Karpas-422 (cell line): ENCODE data around the gene OARD1. TPM values are rescaled to one million over a fixed set of nuclear protein-coding genes. Genes with fewer than 3 reads are reported as not detected.

Experiments
- DNase-seq: peaks from one replicate; pipeline ENCODE4 v3.0.0-alpha.2; 2015
- H2AFZ ChIP-seq: fragments of 200-600 bp; sonication (generic); 2 replicates; pipeline ENCODE4 v1.6.1; 2014; ENCODE audit warnings: antibody characterized with exemption, low read length, mixed read lengths
- H3K27ac ChIP-seq: fragments of 200-600 bp; sonication (generic); 2 replicates; pipeline ENCODE4 v1.5.1; 2014; ENCODE audit warnings: mild to moderate bottlenecking, low read length, moderate library complexity
- H3K27me3 ChIP-seq: fragments of 200-600 bp; sonication (generic); 2 replicates; pipeline ENCODE4 v1.6.1; 2014; ENCODE audit warnings: low read length, mixed read lengths
- H3K36me3 ChIP-seq: fragments of 200-600 bp; sonication (generic); 2 replicates; pipeline ENCODE4 v1.6.1; 2014; ENCODE audit warnings: low read length, mixed read lengths; ENCODE audit not compliant: insufficient read depth
- H3K4me1 ChIP-seq: fragments of 200-600 bp; sonication (generic); 2 replicates; pipeline ENCODE4 v1.6.1; 2014; ENCODE audit warnings: mild to moderate bottlenecking, low read length, mixed read lengths
- H3K4me2 ChIP-seq: fragments of 200-600 bp; sonication (generic); 2 replicates; pipeline ENCODE4 v1.6.1; 2014; ENCODE audit warnings: low read length, low read depth, mild to moderate bottlenecking; ENCODE audit not compliant: poor library complexity, severe bottlenecking
- H3K4me3 ChIP-seq: fragments of 200-600 bp; sonication (generic); 2 replicates; pipeline ENCODE4 v1.5.1; 2014; ENCODE audit warnings: mild to moderate bottlenecking, antibody characterized with exemption, low read length, mixed read lengths
- H3K79me2 ChIP-seq: fragments of 200-600 bp; sonication (generic); 2 replicates; pipeline ENCODE4 v1.6.1; 2014; ENCODE audit warnings: mild to moderate bottlenecking, low read length, mixed read lengths
- H3K9ac ChIP-seq: fragments of 200-600 bp; sonication (generic); 2 replicates; pipeline ENCODE4 v1.6.0; 2014; ENCODE audit warnings: low read length
- H3K9me2 ChIP-seq: fragments of 200-600 bp; sonication (generic), shearing (Covaris generic); replicated peaks from 2 replicates; pipeline ENCODE4 v1.6.0; 2014; ENCODE audit warnings: mild to moderate bottlenecking, low read length, moderate library complexity; ENCODE audit not compliant: insufficient read depth
- H3K9me3 ChIP-seq: fragments of 300-700, 200-600 bp; sonication (generic); 2 replicates; pipeline ENCODE4 v1.6.1; 2014; ENCODE audit warnings: low read length, mixed read lengths
- H4K20me1 ChIP-seq: fragments of 200-600 bp; sonication (generic); 2 replicates; pipeline ENCODE4 v1.6.1; 2014; ENCODE audit warnings: mild to moderate bottlenecking, antibody characterized with exemption, low read length, low read depth; ENCODE audit not compliant: insufficient read depth
- total RNA-seq: library from RNA; depleted of rRNA; stranded (reverse); fragments of >200 nt; shearing (Covaris generic); gene quantifications from 2 replicates; pipeline ENCODE4 v1.2.3, GENCODE V29; 2014; ENCODE audit warnings: low replicate concordance

The OARD1 gene
- total RNA-seq, 1 experiment from 2014 or later: 37.5 TPM

GRCh38 chr6:41072836-41073202, 663 bp upstream of the OARD1 start, which contains the start of gene NFYA:
Gene NFYA (plus strand): TSS chr6:41072974. CDS start chr6:41079090, 6,116 bp downstream.
- peak within 1 kb of the TSS; percentile 89 for H3K4me3 ChIP-seq
- no peaks in the 10 kb centered on the region for H3K9me3 ChIP-seq
- no peaks in the 10 kb centered on the region for H3K9me2 ChIP-seq
- peaks cover 62% of the 10 kb centered on the region for H3K79me2 ChIP-seq
- H3K27me3 ChIP-seq: no peaks in the 10 kb centered on the region
- no peak for DNase-seq
- H3K36me3 ChIP-seq: peaks cover 12% of the 10 kb centered on the region
- H4K20me1 ChIP-seq: no peaks in the 10 kb centered on the region
- H3K9ac ChIP-seq: peak within 1 kb of the TSS; percentile 98
- peak within 1 kb of the TSS; percentile 89 for H3K4me2 ChIP-seq
- peak within 1 kb of the TSS; percentile 94 for H3K27ac ChIP-seq
- peaks cover 50% of the 10 kb centered on the region for H3K4me1 ChIP-seq
- H2AFZ ChIP-seq: 0 out of 2 replicates have a peak within 1 kb of the TSS, but pooled peaks have one; percentile 46

DNA sequence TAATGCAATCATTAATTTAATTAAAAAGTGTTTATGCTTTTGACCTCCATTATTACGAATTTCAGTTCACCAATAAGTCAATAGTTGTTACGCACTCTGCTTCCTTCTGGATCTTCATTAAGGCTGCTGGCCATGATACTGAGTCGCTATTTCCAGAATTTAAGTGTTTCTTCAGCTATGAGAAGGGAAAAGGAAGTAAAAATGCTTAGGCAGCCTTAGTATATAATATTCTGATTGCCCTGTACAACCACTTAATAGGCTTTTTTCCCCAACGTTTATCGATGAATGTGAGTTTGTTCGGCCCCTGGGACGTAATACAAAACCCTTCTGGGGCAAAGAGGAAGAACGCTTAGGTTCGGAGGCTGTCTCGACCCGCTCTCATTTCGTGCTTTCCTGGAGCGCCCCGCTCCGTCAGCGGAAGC, 644 bp downstream of the OARD1 start:
- Histone ChIP-seq H3K27ac (peak overlapping the region; percentile 94), H4K20me1 (no peaks in the 10 kb centered on the region), H3K36me3 (peaks cover 13% of the 10 kb centered on the region), H3K9me3 (no peaks in the 10 kb centered on the region), H3K27me3 (no peaks in the 10 kb centered on the region), H2AFZ (peak overlapping the region; percentile 62), H3K4me2 (peak overlapping the region; percentile 81), H3K79me2 (peaks cover 49% of the 10 kb centered on the region), H3K9me2 (no peaks in the 10 kb centered on the region), H3K9ac (peak overlapping the region; percentile 95), H3K4me1 (peaks cover 39% of the 10 kb centered on the region), H3K4me3 (peak overlapping the region; percentile 89)
- DNase-seq: peak; percentile 94

GRCh38 chr6:41066867-41067304, 5.3 kb downstream of the OARD1 start:
- peak; percentile 83 for DNase-seq
- H3K36me3 ChIP-seq: peaks cover 37% of the 10 kb centered on the region

GRCh38 chr6:41065550-41066026, 6.6 kb downstream of the OARD1 start:
- no peaks in the 10 kb centered on the region for H3K27me3 ChIP-seq
- H3K4me2 ChIP-seq: no peak overlapping the region
- no peak overlapping the region for H2AFZ ChIP-seq
- no peaks in the 10 kb centered on the region for H3K9me2 ChIP-seq
- no peaks in the 10 kb centered on the region for H4K20me1 ChIP-seq
- H3K4me1 ChIP-seq: peaks cover 5% of the 10 kb centered on the region
- H3K9ac ChIP-seq: no peak overlapping the region
- H3K36me3 ChIP-seq: peaks cover 37% of the 10 kb centered on the region
- DNase-seq: no peak
- no peaks in the 10 kb centered on the region for H3K9me3 ChIP-seq
- no peak overlapping the region for H3K27ac ChIP-seq
- H3K4me3 ChIP-seq: no peak overlapping the region
- peaks cover 5% of the 10 kb centered on the region for H3K79me2 ChIP-seq

More at GRCh38 chr6:41066867-41067304, 5.3 kb downstream of the OARD1 start:
- Histone ChIP-seq H3K9ac (no peak overlapping the region), H3K79me2 (peaks cover 15% of the 10 kb centered on the region), H3K9me3 (no peaks in the 10 kb centered on the region), H3K9me2 (no peaks in the 10 kb centered on the region), H3K4me1 (peaks cover 12% of the 10 kb centered on the region), H3K4me2 (no peak overlapping the region), H3K27ac (no peak overlapping the region), H4K20me1 (no peaks in the 10 kb centered on the region), H3K27me3 (no peaks in the 10 kb centered on the region), H2AFZ (no peak overlapping the region), H3K4me3 (no peak overlapping the region)

- no peak overlapping the region for H3K27ac ChIP-seq
- no peaks in the 10 kb centered on the region for H3K9me3 ChIP-seq
- no peaks in the 10 kb centered on the region for H4K20me1 ChIP-seq
- no peak overlapping the region for H3K4me2 ChIP-seq
- H3K9me2 ChIP-seq: no peaks in the 10 kb centered on the region
- no peaks in the 10 kb centered on the region for H3K79me2 ChIP-seq
- no peak for DNase-seq
- H3K27me3 ChIP-seq: no peaks in the 10 kb centered on the region
- peaks cover 31% of the 10 kb centered on the region for H3K36me3 ChIP-seq
- no peak overlapping the region for H3K4me3 ChIP-seq
- no peak overlapping the region for H3K9ac ChIP-seq
- no peaks in the 10 kb centered on the region for H3K4me1 ChIP-seq
- no peak overlapping the region for H2AFZ ChIP-seq
These were observed 7.3 kb downstream of the OARD1 start for GRCh38 chr6:41064841-41065240.

- H3K4me1 ChIP-seq: no peaks in the 10 kb centered on the region
- no peak overlapping the region for H2AFZ ChIP-seq
- H3K9ac ChIP-seq: no peak overlapping the region
- peaks cover 25% of the 10 kb centered on the region; the same call in 1 of the 2 replicates for H3K36me3 ChIP-seq
- H3K27me3 ChIP-seq: no peaks in the 10 kb centered on the region
- H3K9me2 ChIP-seq: no peaks in the 10 kb centered on the region
- H4K20me1 ChIP-seq: no peaks in the 10 kb centered on the region
- H3K4me2 ChIP-seq: no peak overlapping the region
- H3K27ac ChIP-seq: no peak overlapping the region
- DNase-seq: no peak
- no peaks in the 10 kb centered on the region for H3K79me2 ChIP-seq
- no peaks in the 10 kb centered on the region for H3K9me3 ChIP-seq
- H3K4me3 ChIP-seq: no peak overlapping the region
These were observed 8.3 kb downstream of the OARD1 start for GRCh38 chr6:41063884-41064285.

GRCh38 chr6:41062056-41062455, 10.1 kb downstream of the OARD1 start:
- no peak overlapping the region for H3K4me3 ChIP-seq
- no peaks in the 10 kb centered on the region for H3K9me2 ChIP-seq
- H3K4me2 ChIP-seq: no peak overlapping the region
- H3K27me3 ChIP-seq: no peaks in the 10 kb centered on the region
- H4K20me1 ChIP-seq: no peaks in the 10 kb centered on the region
- DNase-seq: no peak
- H2AFZ ChIP-seq: no peak overlapping the region
- H3K36me3 ChIP-seq: peaks cover 25% of the 10 kb centered on the region; the same call in 1 of the 2 replicates
- no peak overlapping the region for H3K27ac ChIP-seq
- no peaks in the 10 kb centered on the region for H3K9me3 ChIP-seq
- no peak overlapping the region for H3K9ac ChIP-seq
- no peaks in the 10 kb centered on the region for H3K4me1 ChIP-seq
- no peaks in the 10 kb centered on the region for H3K79me2 ChIP-seq

- Histone ChIP-seq H3K4me1 (no peaks in the 10 kb centered on the region), H2AFZ (no peak overlapping the region), H3K4me3 (no peak overlapping the region), H3K79me2 (no peaks in the 10 kb centered on the region), H3K9ac (no peak overlapping the region), H3K9me3 (no peaks in the 10 kb centered on the region), H3K27ac (no peak overlapping the region), H4K20me1 (no peaks in the 10 kb centered on the region), H3K9me2 (no peaks in the 10 kb centered on the region), H3K4me2 (no peak overlapping the region), H3K27me3 (no peaks in the 10 kb centered on the region), H3K36me3 (peaks cover 21% of the 10 kb centered on the region; the same call in 1 of the 2 replicates)
- no peak for DNase-seq
These were observed 10.9 kb downstream of the OARD1 start for GRCh38 chr6:41061196-41061726.
